Caco-2 (cell line): Measurements from ENCODE around the gene PGM1. TPM values are rescaled to one million over a fixed set of nuclear protein-coding genes. Genes with fewer than 3 reads are reported as not detected.

ENCODE experiments used
- BruUV-seq: library from RNA; stranded (reverse); fragments of 400-500 nt; replicated peaks from 2 replicates; lab custom pipeline; 2021; lab: Mats Ljungman, UMichigan
- CTCF ChIA-PET: fragments of 300-600 bp; sonication (Branson Sonifier 250); formaldehyde crosslinking; loops from one replicate; lab custom pipeline; 2022; ENCODE audit warnings: antibody characterized with exemption; lab: Charles Lee
- POLR2A ChIA-PET: fragments of 300-600 bp; sonication (Branson Sonifier 250); formaldehyde crosslinking; loops from one replicate; lab custom pipeline; 2022; ENCODE audit warnings: antibody characterized with exemption; lab: Charles Lee
- DNase-seq, 2 experiments: peaks; one replicate each; pipeline versions ENCODE4 v3.0.0 to v3.0.0-alpha.2; 2020 to 2022
- H3K27me3 ChIP-seq: replicated peaks from 2 replicates; pipeline ENCODE4 v1.6.0; 2011; ENCODE audit warnings: low read length; ENCODE audit not compliant: control insufficient read depth, insufficient read depth
- H3K36me3 ChIP-seq: 2 replicates; pipeline ENCODE4 v1.5.1; 2011; ENCODE audit warnings: low read length; ENCODE audit not compliant: control insufficient read depth, insufficient read depth
- H3K4me1 ChIP-seq: fragments of 250-450 bp; sonication (Bioruptor Pico); 2 replicates; pipeline ENCODE4 v1.5.1; 2020; ENCODE audit warnings: mild to moderate bottlenecking
- H3K4me3 ChIP-seq: 2 replicates; pipeline ENCODE4 v1.5.1; 2011; ENCODE audit warnings: low read depth, mild to moderate bottlenecking, control low read depth, low read length
- H3K9me3 ChIP-seq: fragments of 250-450 bp; sonication (Bioruptor Pico); 2 replicates; pipeline ENCODE4 v1.5.1; 2020; ENCODE audit warnings: mild to moderate bottlenecking, moderate library complexity
- H3K27ac Mint-ChIP-seq: one replicate; pipeline ENCODE4 v1.8.0; 2022; ENCODE audit warnings: mixed read lengths; ENCODE audit not compliant: unreplicated experiment
- H3K27me3 Mint-ChIP-seq: one replicate; pipeline ENCODE4 v1.8.0; 2022; ENCODE audit warnings: mixed read lengths; ENCODE audit not compliant: insufficient read depth, unreplicated experiment
- H3K36me3 Mint-ChIP-seq: one replicate; pipeline ENCODE4 v1.8.0; 2022; ENCODE audit warnings: mild to moderate bottlenecking, mixed read lengths; ENCODE audit not compliant: insufficient read depth, unreplicated experiment
- H3K4me1 Mint-ChIP-seq: one replicate; pipeline ENCODE4 v1.8.0; 2022; ENCODE audit warnings: low read depth, mixed read lengths; ENCODE audit not compliant: unreplicated experiment
- H3K4me3 Mint-ChIP-seq: one replicate; pipeline ENCODE4 v1.8.0; 2022; ENCODE audit warnings: mild to moderate bottlenecking, moderate library complexity, mixed read lengths; ENCODE audit not compliant: unreplicated experiment
- H3K9me3 Mint-ChIP-seq: one replicate; pipeline ENCODE4 v1.8.0; 2022; ENCODE audit warnings: mixed read lengths; ENCODE audit not compliant: unreplicated experiment
- intact Hi-C: fragments of 100-400 bp; cut with micrococcal nuclease; formaldehyde crosslinking; loops from one replicate; pipeline ENCODE4 v1.10.0; 2022; ENCODE audit not compliant: unreplicated experiment
- total RNA-seq: library from RNA; stranded (reverse); gene quantifications from 2 replicates; pipeline ENCODE4 v1.2.3, GENCODE V29; 2022
- TF ChIP-seq, protein P1 (sequence below), 2 experiments: fragments of 200-600 bp in 1 of 2; IDR thresholded peaks; 1 replicate in 1 of 2; 2 replicates in 1 of 2; pipeline versions ENCODE4 v1.5.1 to v1.8.0; 2011 to 2022; ENCODE audit warnings: antibody characterized with exemption in 1 of 2, control low read depth in 1 of 2, inconsistent platforms in 1 of 2, low read depth in 1 of 2, low read length in 1 of 2, mild to moderate bottlenecking in 1 of 2, moderate library complexity in 1 of 2; ENCODE audit not compliant: insufficient read depth in 1 of 2, severe bottlenecking in 1 of 2, unreplicated experiment in 1 of 2

Gene PGM1
- total RNA-seq, 1 experiment from 2014 or later: 22.5 TPM

DNA sequence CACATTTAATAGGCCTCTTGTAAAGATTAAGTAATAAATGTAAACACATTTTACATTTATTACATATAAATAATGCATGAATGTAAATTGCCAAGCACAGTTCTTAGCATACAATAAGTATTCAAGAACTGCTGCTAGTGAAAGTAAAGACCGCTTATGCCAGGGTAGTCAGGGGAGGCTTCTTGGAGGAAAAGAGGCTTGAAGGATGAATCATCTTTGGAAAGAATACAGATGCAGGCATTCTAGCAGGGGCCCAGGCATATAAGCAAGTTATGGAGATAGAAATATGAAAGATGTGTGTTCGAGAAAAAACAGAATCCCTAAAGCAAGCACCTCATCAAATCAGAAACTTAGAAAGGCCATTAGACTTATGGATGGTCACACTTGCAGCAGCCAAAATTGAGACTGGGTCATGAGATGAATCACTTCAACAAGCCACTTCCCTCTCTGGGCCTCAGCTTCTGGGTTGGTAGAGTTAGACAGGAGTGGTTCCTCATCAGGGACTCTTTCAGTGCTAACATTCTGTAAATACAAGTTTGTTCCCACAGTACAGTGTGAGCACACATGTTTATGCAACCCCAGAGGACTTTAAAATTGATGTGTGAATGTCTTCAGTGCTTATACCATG lies 100.8 kb downstream of the PGM1 start:
- no TSS peak for BruUV-seq
- no peak overlapping the region for H3K4me3 ChIP-seq
- Mint-ChIP-seq H3K4me3 (no peak overlapping the region), H3K4me1 (peaks cover 21% of the 10 kb centered on the region), H3K9me3 (no peaks in the 10 kb centered on the region), H3K36me3 (no peaks in the 10 kb centered on the region), H3K27ac (no peak overlapping the region), H3K27me3 (no peaks in the 10 kb centered on the region)
- H3K27me3 ChIP-seq: no peaks in the 10 kb centered on the region
- TF ChIP-seq, protein P1, sequence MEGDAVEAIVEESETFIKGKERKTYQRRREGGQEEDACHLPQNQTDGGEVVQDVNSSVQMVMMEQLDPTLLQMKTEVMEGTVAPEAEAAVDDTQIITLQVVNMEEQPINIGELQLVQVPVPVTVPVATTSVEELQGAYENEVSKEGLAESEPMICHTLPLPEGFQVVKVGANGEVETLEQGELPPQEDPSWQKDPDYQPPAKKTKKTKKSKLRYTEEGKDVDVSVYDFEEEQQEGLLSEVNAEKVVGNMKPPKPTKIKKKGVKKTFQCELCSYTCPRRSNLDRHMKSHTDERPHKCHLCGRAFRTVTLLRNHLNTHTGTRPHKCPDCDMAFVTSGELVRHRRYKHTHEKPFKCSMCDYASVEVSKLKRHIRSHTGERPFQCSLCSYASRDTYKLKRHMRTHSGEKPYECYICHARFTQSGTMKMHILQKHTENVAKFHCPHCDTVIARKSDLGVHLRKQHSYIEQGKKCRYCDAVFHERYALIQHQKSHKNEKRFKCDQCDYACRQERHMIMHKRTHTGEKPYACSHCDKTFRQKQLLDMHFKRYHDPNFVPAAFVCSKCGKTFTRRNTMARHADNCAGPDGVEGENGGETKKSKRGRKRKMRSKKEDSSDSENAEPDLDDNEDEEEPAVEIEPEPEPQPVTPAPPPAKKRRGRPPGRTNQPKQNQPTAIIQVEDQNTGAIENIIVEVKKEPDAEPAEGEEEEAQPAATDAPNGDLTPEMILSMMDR (IDR thresholded peaks at IDR 0.05; ENCODE audit: insufficient read depth in 1 of 2, low read depth in 1 of 2, low read length in 1 of 2, severe bottlenecking in 1 of 2, unreplicated experiment in 1 of 2): no peak
- DNase-seq: no peak
- intact Hi-C loops: loop anchor here (5.0 kb wide), 2 partner anchors 228 to 548 kb away; no protein-coding TSS in a partner anchor
- POLR2A ChIA-PET: no interaction called here
- peaks cover 20% of the 10 kb centered on the region for H3K4me1 ChIP-seq
- H3K9me3 ChIP-seq: no peaks in the 10 kb centered on the region
- no peaks in the 10 kb centered on the region for H3K36me3 ChIP-seq
- CTCF ChIA-PET: interaction anchor here (0.6 kb wide), 2 partner anchors 28 to 183 kb away, joined by 3 read pairs; no protein-coding TSS in a partner anchor

DNA sequence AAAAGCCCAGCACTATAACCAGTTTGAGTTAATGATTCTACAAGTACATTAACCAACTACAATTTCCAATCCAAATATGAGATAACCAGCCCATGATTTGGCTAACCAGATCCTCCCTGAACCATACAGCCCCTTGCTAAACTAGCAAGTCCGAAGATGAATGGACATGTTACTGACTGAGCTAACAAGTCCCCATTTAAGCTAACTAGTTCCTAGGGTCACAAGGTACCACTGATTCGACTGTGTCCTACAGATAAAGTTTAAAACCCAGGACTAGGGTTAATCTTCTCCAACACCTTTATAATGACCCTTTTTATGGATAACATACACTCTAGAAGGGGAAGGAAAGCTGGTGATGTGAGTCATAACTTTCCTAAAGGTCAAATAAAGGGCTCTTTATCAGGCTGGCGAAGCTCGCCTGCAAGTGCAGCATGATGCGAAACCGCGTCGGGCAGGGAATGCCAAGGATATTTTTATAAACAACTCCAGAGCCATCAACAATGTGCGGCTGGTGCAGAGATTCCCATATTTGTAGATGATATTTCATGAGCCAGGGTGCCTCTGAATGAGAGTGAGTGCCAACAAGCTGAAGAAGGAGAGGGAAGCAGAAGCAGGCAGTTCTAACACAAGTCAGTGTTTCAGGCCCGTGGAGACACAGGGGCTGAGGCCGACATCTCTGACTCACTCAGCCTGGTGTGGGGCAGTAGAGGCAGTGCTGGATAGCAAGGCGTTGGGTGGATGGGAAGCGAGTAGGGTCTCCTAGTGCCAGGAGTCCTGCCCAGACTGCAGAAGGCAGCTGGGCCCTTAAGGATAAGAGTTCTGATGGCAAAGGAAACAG lies 105.0 kb downstream of the PGM1 start:
- intact Hi-C loops: no loop called here
- H3K36me3 ChIP-seq: no peaks in the 10 kb centered on the region
- TF ChIP-seq, protein P1 (IDR thresholded peaks at IDR 0.05; ENCODE audit: insufficient read depth in 1 of 2, low read depth in 1 of 2, low read length in 1 of 2, severe bottlenecking in 1 of 2, unreplicated experiment in 1 of 2): no peak
- no peaks in the 10 kb centered on the region for H3K27me3 ChIP-seq
- no peak overlapping the region for H3K4me3 Mint-ChIP-seq
- no peak overlapping the region for H3K27ac Mint-ChIP-seq
- peaks cover 24% of the 10 kb centered on the region for H3K4me1 ChIP-seq
- peaks cover 31% of the 10 kb centered on the region for H3K4me1 Mint-ChIP-seq
- H3K36me3 Mint-ChIP-seq: no peaks in the 10 kb centered on the region
- no peaks in the 10 kb centered on the region for H3K27me3 Mint-ChIP-seq
- H3K9me3 ChIP-seq: no peaks in the 10 kb centered on the region
- H3K9me3 Mint-ChIP-seq: no peaks in the 10 kb centered on the region
- BruUV-seq: no TSS peak
- H3K4me3 ChIP-seq: no peak overlapping the region
- ChIA-PET POLR2A (no interaction called here), CTCF (interaction anchor here (0.6 kb wide), 1 partner anchor 99 kb away, joined by 3 read pairs; no protein-coding TSS in a partner anchor)
- DNase-seq: no peak

DNA sequence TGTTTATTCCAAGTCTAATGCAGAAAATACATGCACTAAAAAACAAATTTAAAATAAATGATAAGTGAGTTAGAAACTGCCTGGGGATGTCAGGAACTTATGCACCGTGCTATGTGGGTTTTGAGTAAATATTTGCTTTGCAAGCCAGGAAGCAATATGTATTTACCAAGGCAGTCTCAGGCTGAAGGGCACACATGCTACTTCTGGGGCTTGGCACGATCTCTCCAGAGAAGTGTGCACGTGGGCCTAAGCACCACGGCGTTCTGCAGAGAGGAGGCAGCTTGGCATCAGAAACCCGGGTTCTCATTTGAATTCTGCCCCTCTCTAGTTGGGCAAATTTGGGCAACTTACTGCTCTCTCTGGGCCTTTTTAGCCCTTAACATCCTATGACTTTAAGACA lies 108.0 kb downstream of the PGM1 start:
- Histone ChIP-seq H3K27me3 (no peaks in the 10 kb centered on the region), H3K4me3 (no peak overlapping the region), H3K36me3 (no peaks in the 10 kb centered on the region), H3K9me3 (no peaks in the 10 kb centered on the region), H3K4me1 (peaks cover 48% of the 10 kb centered on the region)
- DNase-seq: no peak
- H3K4me1 Mint-ChIP-seq: peaks cover 45% of the 10 kb centered on the region
- ChIA-PET CTCF (no interaction called here), POLR2A (no interaction called here)
- intact Hi-C loops: no loop called here
- H3K4me3 Mint-ChIP-seq: no peak overlapping the region
- BruUV-seq: no TSS peak
- no peaks in the 10 kb centered on the region for H3K36me3 Mint-ChIP-seq
- TF ChIP-seq, protein P1 (IDR thresholded peaks at IDR 0.05; ENCODE audit: insufficient read depth in 1 of 2, low read depth in 1 of 2, low read length in 1 of 2, severe bottlenecking in 1 of 2, unreplicated experiment in 1 of 2): no peak
- H3K9me3 Mint-ChIP-seq: no peaks in the 10 kb centered on the region
- H3K27ac Mint-ChIP-seq: no peak overlapping the region
- no peaks in the 10 kb centered on the region for H3K27me3 Mint-ChIP-seq
